H1 (cell line): Measurements from ENCODE around the gene KLF7. TPM values are rescaled to one million over a fixed set of nuclear protein-coding genes. Genes with fewer than 3 reads are reported as not detected.

Source experiments
- E2F6 ChIP-seq: IDR thresholded peaks from 2 replicates; pipeline ENCODE4 v1.6.1; 2012; ENCODE audit warnings: inconsistent platforms
- MAFK ChIP-seq: IDR thresholded peaks from 2 replicates; pipeline ENCODE4 v1.6.1; 2012; ENCODE audit warnings: low read depth, mild to moderate bottlenecking, improper control_type of control experiment, low read length
- polyA plus RNA-seq, 7 experiments: library from polyadenylated mRNA; depleted of rRNA in 3 of 7; stranded (reverse) in 5 of 7; unstranded in 2 of 7; fragments of >200 nt in 5 of 7; fragments of 200-250 nt in 2 of 7; gene quantifications; 1 replicate in 5 of 7; 2 replicates in 1 of 7; 4 replicates in 1 of 7; pipeline versions ENCODE4 v1.2.1 to v1.2.3, GENCODE V29; 2011 to 2013; ENCODE audit warnings: missing spikeins in 2 of 7, mixed read lengths in 2 of 7
- total RNA-seq: library from RNA; stranded (reverse); fragmentation: NEBNext Ultra II Directional; extraction: Animal tissue kit (Norgen Biotek cat#: 25700); gene quantifications from 2 replicates; pipeline ENCODE4 v1.2.1, GENCODE V29; 2021

KLF7 gene
- total and polyA plus RNA-seq, 2 of the 8 experiments (the other 6 are each of a cell fraction or from before 2014, with no cell fraction given) = 9.6 to 23.3 TPM

DNA sequence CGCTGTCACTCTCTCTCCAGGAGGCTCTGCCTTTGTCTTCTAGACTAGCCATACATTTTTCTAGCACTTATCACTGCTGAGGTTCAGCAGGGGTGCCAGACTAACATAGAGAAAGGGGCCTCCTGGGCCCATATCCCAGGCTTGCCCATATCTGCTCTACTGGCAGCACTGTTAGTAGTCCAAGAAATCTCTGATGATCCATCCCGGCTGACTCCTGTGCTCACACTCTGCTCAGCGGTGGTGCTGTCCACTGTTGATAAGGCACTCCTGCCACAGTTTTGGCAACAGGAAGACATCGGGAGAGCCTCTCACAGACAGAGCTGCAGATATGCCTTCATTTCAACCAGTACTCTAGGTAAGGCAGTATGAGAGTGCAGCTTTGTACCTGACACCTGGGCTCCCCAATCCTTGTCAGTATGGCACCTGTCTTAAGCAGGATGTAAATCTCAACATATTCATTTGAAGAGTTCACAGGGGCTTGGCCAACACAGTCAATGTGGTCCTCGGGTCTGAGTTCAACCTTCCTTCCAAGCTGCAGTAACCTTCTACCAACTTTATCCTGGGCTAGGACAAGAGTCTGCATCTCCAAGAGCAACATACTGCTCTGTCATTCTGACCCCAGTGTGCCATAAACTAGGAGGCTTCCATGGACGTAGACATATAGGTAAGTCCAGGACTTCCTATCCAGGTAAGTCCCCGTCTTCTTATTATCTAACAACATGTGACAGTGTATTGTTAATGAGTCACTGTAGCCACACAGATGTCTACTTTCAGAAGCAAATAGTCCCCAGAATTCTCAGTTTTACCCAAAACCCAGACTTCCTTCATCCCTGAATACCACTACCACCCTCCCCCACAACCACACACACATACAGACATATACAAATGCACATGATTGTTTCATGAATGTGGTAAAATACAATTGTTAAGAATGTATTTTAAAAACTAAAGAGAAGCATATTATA is 16.2 kb downstream of the KLF7 start (continued):
- TF ChIP-seq MAFK (no peak), E2F6 (no peak)
